ENCODE data around the gene PHF12.

- TF ChIP-seq CTCF (IDR thresholded peaks at IDR 0.05; ENCODE audit: insufficient read depth, low read length, poor library complexity, severe bottlenecking) (no peak), EZH2phosphoT487 (conservative IDR thresholded peaks at IDR 0.05; ENCODE audit: low read length) (no peak)
Observed at GRCh38 chr17:28940675-28941074, 10.6 kb downstream of the PHF12 start.
